Upper lobe of left lung (tissue), 6 donors: ENCODE measurements around the gene PDX1. TPM values are rescaled to one million over a fixed set of nuclear protein-coding genes. Genes with fewer than 3 reads are reported as not detected.

Source experiments
- ATAC-seq, 2 donors: fragments of 200-7000 bp; cut with Tn5 transposase; one replicate each; pipeline ENCODE4 v1.9.1; 2022; ENCODE audit warnings: mild to moderate bottlenecking in 2 of 2, moderate library complexity in 2 of 2; ENCODE audit not compliant: low FRiP score in 2 of 2
- DNase-seq, 2 donors: peaks; one replicate each; pipeline ENCODE4 v3.0.0-alpha.2; 2019 to 2020
- H3K27ac ChIP-seq, 4 donors: fragments of 200-600 bp; sonication (generic); one replicate each; pipeline ENCODE4 v1.5.1; 2016 to 2019
- H3K27me3 ChIP-seq, 4 donors: fragments of 200-600 bp; sonication (generic); one replicate each; pipeline ENCODE4 v1.5.1; 2017 to 2019
- H3K36me3 ChIP-seq, 4 donors: fragments of 200-600 bp; sonication (generic); one replicate each; pipeline ENCODE4 v1.5.1; 2016 to 2019
- H3K4me1 ChIP-seq, 4 donors: fragments of 200-600 bp; sonication (generic); one replicate each; pipeline ENCODE4 v1.5.1; 2018 to 2019
- H3K4me3 ChIP-seq, 4 donors: fragments of 200-600 bp; sonication (generic); one replicate each; pipeline ENCODE4 v1.5.1; 2017 to 2019; ENCODE audit warnings: mild to moderate bottlenecking in 2 of 4, moderate library complexity in 1 of 4
- H3K9me3 ChIP-seq, 4 donors: fragments of 200-600 bp; sonication (generic); one replicate each; pipeline ENCODE4 v1.5.1; 2018 to 2019
- EP300 ChIP-seq, 4 donors: sonication (generic); formaldehyde crosslinking; IDR thresholded peaks; one replicate each; pipeline ENCODE4 v1.5.1; 2017; ENCODE audit warnings: antibody characterized with exemption in 4 of 4, control low read depth in 2 of 4
- POLR2A ChIP-seq, 4 donors: fragments of 450-650 bp; IDR thresholded peaks; one replicate each; pipeline ENCODE4 v1.5.1; 2016 to 2017; ENCODE audit warnings: antibody characterized with exemption in 4 of 4, mild to moderate bottlenecking in 2 of 4
- POLR2AphosphoS5 ChIP-seq, 2 donors: sonication (generic); formaldehyde crosslinking; IDR thresholded peaks; one replicate each; pipeline ENCODE4 v1.5.1; 2017; ENCODE audit warnings: antibody characterized with exemption in 2 of 2
- WGBS, 2 donors: methylation state at CpG; one replicate each; pipeline ENCODE4 v1.1.5; 2017 to 2018; 5-methylcytosine and 5-hydroxymethylcytosine counted together
- total RNA-seq, 6 donors: library from RNA; depleted of rRNA in 4 of 6; stranded (reverse); fragments of >200 nt in 4 of 6; gene quantifications; one replicate each; pipeline versions ENCODE4 v1.1.0 to v1.2.1, GENCODE V29; 2016 to 2021
- TF ChIP-seq, protein P1 (sequence below), 6 experiments: fragments of 450-650 bp in 4 of 6; fragments of 200-600 bp in 2 of 6; sonication (generic) in 2 of 6; IDR thresholded peaks; one replicate each; pipeline ENCODE4 v1.5.1; 2016 to 2019; ENCODE audit warnings: antibody characterized with exemption in 6 of 6
- donor health status: DM: no; HTN: no; CAD: no; lungs with moderate emphysema.
- donor health status: DM: no; HTN: yes; CAD: no; lungs with severe emphysema.

Gene PDX1
- total RNA-seq, 6 donors from 2014 or later, result not detected

DNA sequence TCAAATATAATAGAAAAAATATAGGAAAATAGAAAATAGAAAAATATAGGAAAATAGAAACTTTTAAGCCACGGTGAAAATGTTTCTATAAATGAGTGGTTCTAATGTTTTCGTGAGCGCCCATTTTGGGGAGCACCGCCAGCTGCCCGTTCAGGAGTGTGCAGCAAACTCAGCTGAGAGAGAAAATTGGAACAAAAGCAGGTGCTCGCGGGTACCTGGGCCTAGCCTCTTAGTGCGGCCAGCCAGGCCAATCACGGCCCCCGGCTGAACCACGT, 204 bp upstream of the PDX1 start:
- WGBS, 2 donors, result 5% methylated on average over 11 of the region's 11 CpGs

GRCh38 chr13:27920677-27921420, 1.0 kb downstream of the PDX1 start:
- DNase-seq, result peak in 1 of 2 donors; percentile 80
- peak; percentile 28 to 48 for ATAC-seq
- peak overlapping the region; percentile 9 to 49 (median 34) for H3K4me3 ChIP-seq
- H3K4me1 ChIP-seq, result peaks cover 31 to 49% (median 36%) of the 10 kb centered on the region in 4 donors
- TF ChIP-seq, protein P1, sequence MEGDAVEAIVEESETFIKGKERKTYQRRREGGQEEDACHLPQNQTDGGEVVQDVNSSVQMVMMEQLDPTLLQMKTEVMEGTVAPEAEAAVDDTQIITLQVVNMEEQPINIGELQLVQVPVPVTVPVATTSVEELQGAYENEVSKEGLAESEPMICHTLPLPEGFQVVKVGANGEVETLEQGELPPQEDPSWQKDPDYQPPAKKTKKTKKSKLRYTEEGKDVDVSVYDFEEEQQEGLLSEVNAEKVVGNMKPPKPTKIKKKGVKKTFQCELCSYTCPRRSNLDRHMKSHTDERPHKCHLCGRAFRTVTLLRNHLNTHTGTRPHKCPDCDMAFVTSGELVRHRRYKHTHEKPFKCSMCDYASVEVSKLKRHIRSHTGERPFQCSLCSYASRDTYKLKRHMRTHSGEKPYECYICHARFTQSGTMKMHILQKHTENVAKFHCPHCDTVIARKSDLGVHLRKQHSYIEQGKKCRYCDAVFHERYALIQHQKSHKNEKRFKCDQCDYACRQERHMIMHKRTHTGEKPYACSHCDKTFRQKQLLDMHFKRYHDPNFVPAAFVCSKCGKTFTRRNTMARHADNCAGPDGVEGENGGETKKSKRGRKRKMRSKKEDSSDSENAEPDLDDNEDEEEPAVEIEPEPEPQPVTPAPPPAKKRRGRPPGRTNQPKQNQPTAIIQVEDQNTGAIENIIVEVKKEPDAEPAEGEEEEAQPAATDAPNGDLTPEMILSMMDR (IDR thresholded peaks at IDR 0.05), result no peak
- TF ChIP-seq POLR2A (IDR thresholded peaks at IDR 0.05) (no peak), EP300 (IDR thresholded peaks at IDR 0.05) (no peak), POLR2AphosphoS5 (IDR thresholded peaks at IDR 0.05) (no peak)
- peaks cover 4 to 88% (median 53%) of the 10 kb centered on the region in 4 donors for H3K27me3 ChIP-seq
- no peak overlapping the region for H3K27ac ChIP-seq
- H3K36me3 ChIP-seq, result no peaks in the 10 kb centered on the region
- 2 to 4% methylated on average over 23 to 37 of the region's 40 CpGs for WGBS, 2 donors
- no peaks in the 10 kb centered on the region for H3K9me3 ChIP-seq

More for the DNA sequence above, 204 bp upstream of the PDX1 start:
- H3K4me3 ChIP-seq, result peak overlapping the region in 3 of 4 donors; percentile 15 to 49 (median 41)
- ATAC-seq, result no peak
- H3K27me3 ChIP-seq, result peaks cover 4 to 86% (median 55%) of the 10 kb centered on the region in 4 donors
- TF ChIP-seq POLR2AphosphoS5 (IDR thresholded peaks at IDR 0.05) (no peak), POLR2A (IDR thresholded peaks at IDR 0.05) (no peak), EP300 (IDR thresholded peaks at IDR 0.05) (no peak)
- TF ChIP-seq, protein P1 (IDR thresholded peaks at IDR 0.05), result no peak
- no peak overlapping the region for H3K27ac ChIP-seq
- H3K9me3 ChIP-seq, result no peaks in the 10 kb centered on the region
- peaks cover 31 to 49% (median 36%) of the 10 kb centered on the region in 4 donors for H3K4me1 ChIP-seq
- H3K36me3 ChIP-seq, result no peaks in the 10 kb centered on the region
- no peak for DNase-seq

DNA sequence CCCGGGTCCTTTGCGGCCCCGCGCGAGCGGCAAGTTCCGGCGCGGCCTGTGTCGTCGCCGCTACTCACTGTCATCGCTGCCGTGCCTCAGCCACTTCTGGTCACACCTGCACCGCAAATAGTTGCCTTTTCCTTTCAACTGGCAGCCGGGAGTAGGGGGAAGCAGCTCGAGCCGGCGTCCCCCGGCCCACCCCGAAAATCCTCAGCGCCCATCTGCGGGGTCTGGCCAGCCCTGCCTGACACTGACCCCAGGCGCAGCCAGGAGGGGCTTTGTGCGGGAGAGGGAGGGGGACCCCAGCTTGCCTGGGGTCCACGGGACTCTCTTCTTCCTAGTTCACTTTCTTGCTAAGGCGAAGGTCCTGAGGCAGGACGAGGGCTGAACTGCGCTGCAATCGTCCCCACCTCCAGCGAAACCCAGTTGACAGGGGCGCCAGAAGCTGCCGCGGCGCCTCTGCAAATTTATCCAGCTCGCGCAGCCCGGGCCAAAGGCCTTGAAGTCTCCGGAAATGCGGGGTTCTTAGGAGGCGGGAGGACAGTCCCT, 1.7 kb downstream of the PDX1 start:
- Histone ChIP-seq H3K4me1 (peaks cover 31 to 49% (median 36%) of the 10 kb centered on the region in 4 donors), H3K36me3 (no peaks in the 10 kb centered on the region), H3K27me3 (peaks cover 2 to 85% (median 50%) of the 10 kb centered on the region in 4 donors), H3K27ac (no peak overlapping the region), H3K4me3 (peak overlapping the region; percentile 9 to 49 (median 34)), H3K9me3 (no peaks in the 10 kb centered on the region)
- 2 to 8% methylated on average over 13 to 34 of the region's 41 CpGs for WGBS, 2 donors
- DNase-seq (no peak), ATAC-seq (no peak)
- TF ChIP-seq EP300 (IDR thresholded peaks at IDR 0.05), result no peak
- TF ChIP-seq, protein P1 (IDR thresholded peaks at IDR 0.05), result no peak
- TF ChIP-seq POLR2AphosphoS5 (IDR thresholded peaks at IDR 0.05), result no peak
- TF ChIP-seq POLR2A (IDR thresholded peaks at IDR 0.05), result no peak

DNA sequence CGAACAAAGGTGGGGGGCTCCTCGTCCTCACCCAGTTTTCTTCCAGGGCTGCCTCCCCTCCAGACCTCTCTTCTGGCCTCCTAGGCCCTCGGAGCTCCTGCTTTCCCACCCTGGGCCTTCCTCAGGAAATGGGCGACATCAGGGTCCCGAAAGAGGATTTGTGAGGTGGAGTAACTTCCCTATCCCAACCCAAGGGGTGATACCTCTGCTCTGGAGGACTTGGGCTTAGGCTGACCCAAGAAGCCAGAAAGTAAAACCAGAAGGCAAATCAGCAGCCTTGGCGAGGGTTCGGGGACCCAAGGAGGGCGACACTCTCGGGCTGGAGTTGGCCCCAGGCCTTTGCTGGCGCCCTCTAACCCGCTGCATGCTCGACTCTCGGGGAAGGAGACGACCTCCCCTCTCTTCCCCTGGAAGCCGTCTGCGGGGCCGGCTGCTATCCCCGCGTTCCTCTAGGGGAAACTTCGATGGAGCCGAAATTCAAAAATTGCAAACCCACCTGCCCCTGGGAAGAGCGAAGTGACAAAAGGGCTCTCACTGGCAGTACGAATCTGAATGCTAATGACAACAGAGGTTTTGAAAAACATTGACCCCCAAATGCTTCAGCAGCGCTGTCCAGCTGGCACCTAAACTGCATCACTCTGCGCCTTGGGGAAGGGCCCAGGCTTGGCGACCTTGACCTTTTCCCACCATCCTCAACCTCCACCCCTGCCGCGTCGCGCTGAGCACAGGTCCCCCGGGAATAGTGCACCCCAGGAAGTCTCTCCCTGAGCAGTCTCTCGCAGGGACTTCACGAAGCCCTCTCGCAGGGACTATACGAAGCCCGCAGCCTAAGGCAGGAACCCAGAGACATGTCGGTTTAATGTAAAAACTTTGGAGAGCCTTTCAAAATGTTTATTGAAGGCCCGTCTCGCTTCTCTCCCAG, 2.4 kb downstream of the PDX1 start:
- DNase-seq (no peak), ATAC-seq (no peak)
- Histone ChIP-seq H3K36me3 (no peaks in the 10 kb centered on the region), H3K4me1 (peaks cover 28 to 52% (median 35%) of the 10 kb centered on the region in 4 donors), H3K27ac (no peak overlapping the region), H3K9me3 (no peaks in the 10 kb centered on the region), H3K27me3 (peaks cover 0 to 85% (median 47%) of the 10 kb centered on the region in 4 donors), H3K4me3 (no peak overlapping the region)
- 8 to 12% methylated on average over 24 to 38 of the region's 39 CpGs for WGBS, 2 donors
- no peak for TF ChIP-seq EP300 (IDR thresholded peaks at IDR 0.05)
- TF ChIP-seq, protein P1 (IDR thresholded peaks at IDR 0.05), result no peak
